Breast epithelium (tissue), 3 donors: Measurements from ENCODE around the gene CNTD1.

Experiments used
- CTCF ChIP-seq, 3 donors: fragments of 450-650 bp; IDR thresholded peaks; one replicate each; pipeline ENCODE4 v1.5.1; 2016 to 2017; ENCODE audit warnings: antibody characterized with exemption in 3 of 3, mild to moderate bottlenecking in 3 of 3, moderate library complexity in 3 of 3
- POLR2A ChIP-seq: fragments of 450-650 bp; IDR thresholded peaks from one replicate; pipeline ENCODE4 v1.6.1; 2016; ENCODE audit warnings: antibody characterized with exemption, mild to moderate bottlenecking, moderate library complexity

- TF ChIP-seq POLR2A: no peak
- TF ChIP-seq CTCF (IDR thresholded peaks at IDR 0.05): no peak
Observed at GRCh38 chr17:42795061-42795460, 3.6 kb upstream of the CNTD1 start.
